NT2/D1 (cell line): Measurements from ENCODE around the gene MYRFL.

Experiments
- YY1 ChIP-seq: IDR thresholded peaks from 2 replicates; pipeline ENCODE4 v1.6.1; 2011; ENCODE audit not compliant: insufficient read length, insufficient read depth
- ZNF274 ChIP-seq: IDR thresholded peaks from 2 replicates; pipeline ENCODE4 v1.6.1; 2011; ENCODE audit warnings: mild to moderate bottlenecking, low read depth, low read length

- TF ChIP-seq ZNF274 (no peak), YY1 (no peak)
Measured at GRCh38 chr12:69821456-69822159, 3.4 kb upstream of the MYRFL start.
